Measurements from ENCODE around the gene SLC9A9.

DNA sequence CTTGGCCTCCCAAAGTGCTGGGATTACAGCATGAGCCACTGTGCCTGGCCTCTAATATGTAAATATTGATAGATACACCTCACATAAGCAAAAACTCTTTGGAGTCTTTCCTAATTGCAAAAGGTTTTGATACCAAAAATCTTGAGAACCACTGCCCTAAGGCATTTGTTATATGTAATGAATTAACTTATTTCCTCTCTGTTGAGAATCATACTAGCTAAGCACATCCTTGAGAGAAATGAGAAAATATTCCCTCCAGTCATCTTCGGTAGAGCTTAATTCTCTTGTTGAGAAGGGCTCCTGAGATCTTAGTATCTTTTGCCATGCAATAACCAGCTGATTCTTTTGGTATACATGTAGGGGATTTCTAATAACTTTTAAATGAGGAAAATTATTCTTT, 190.2 kb downstream of the SLC9A9 start:
- TF ChIP-seq PPARA (CRISPR knock-in tag; IDR thresholded peaks at IDR 0.05; ENCODE audit: borderline replicate concordance) (no peak), ZC3H10 (CRISPR knock-in tag; IDR thresholded peaks at IDR 0.05) (no peak), TOX (CRISPR knock-in tag; IDR thresholded peaks at IDR 0.05; ENCODE audit: borderline replicate concordance) (no peak), ZFP30 (CRISPR knock-in tag; IDR thresholded peaks at IDR 0.05) (no peak), OSR1 (CRISPR knock-in tag; IDR thresholded peaks at IDR 0.05) (no peak), ARNTL (CRISPR knock-in tag; IDR thresholded peaks at IDR 0.05; ENCODE audit: borderline replicate concordance, low read depth) (no peak), ZNF565 (CRISPR knock-in tag; conservative IDR thresholded peaks at IDR 0.05; ENCODE audit: low read depth) (no peak), ZNF70 (CRISPR knock-in tag; IDR thresholded peaks at IDR 0.05) (no peak), SNAI2 (CRISPR knock-in tag; IDR thresholded peaks at IDR 0.05) (no peak), BACH2 (CRISPR knock-in tag; IDR thresholded peaks at IDR 0.05; ENCODE audit: borderline replicate concordance) (no peak), ESRRG (CRISPR knock-in tag; IDR thresholded peaks at IDR 0.05) (no peak)
- TF ChIP-seq, protein P1, sequence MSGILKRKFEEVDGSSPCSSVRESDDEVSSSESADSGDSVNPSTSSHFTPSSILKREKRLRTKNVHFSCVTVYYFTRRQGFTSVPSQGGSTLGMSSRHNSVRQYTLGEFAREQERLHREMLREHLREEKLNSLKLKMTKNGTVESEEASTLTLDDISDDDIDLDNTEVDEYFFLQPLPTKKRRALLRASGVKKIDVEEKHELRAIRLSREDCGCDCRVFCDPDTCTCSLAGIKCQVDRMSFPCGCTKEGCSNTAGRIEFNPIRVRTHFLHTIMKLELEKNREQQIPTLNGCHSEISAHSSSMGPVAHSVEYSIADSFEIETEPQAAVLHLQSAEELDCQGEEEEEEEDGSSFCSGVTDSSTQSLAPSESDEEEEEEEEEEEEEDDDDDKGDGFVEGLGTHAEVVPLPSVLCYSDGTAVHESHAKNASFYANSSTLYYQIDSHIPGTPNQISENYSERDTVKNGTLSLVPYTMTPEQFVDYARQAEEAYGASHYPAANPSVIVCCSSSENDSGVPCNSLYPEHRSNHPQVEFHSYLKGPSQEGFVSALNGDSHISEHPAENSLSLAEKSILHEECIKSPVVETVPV (CRISPR knock-in tag; IDR thresholded peaks at IDR 0.05): no peak
- TF ChIP-seq, protein P2, sequence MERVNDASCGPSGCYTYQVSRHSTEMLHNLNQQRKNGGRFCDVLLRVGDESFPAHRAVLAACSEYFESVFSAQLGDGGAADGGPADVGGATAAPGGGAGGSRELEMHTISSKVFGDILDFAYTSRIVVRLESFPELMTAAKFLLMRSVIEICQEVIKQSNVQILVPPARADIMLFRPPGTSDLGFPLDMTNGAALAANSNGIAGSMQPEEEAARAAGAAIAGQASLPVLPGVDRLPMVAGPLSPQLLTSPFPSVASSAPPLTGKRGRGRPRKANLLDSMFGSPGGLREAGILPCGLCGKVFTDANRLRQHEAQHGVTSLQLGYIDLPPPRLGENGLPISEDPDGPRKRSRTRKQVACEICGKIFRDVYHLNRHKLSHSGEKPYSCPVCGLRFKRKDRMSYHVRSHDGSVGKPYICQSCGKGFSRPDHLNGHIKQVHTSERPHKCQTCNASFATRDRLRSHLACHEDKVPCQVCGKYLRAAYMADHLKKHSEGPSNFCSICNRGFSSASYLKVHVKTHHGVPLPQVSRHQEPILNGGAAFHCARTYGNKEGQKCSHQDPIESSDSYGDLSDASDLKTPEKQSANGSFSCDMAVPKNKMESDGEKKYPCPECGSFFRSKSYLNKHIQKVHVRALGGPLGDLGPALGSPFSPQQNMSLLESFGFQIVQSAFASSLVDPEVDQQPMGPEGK (CRISPR knock-in tag; IDR thresholded peaks at IDR 0.05; ENCODE audit: borderline replicate concordance): no peak
